ENCODE measurements around the gene CTNND2.
"Not testable (repeated sequence)": the region's sequence is repeated elsewhere in the genome, so short reads cannot be mapped to it uniquely, and the experiment has no call there.

Gene CTNND2

GRCh38 chr5:11681796-11682195, 222.4 kb downstream of the CTNND2 start:
- no peak for DNase-seq (ENCODE audit: extremely low read depth in 1 of 2, low read depth in 1 of 2)

GRCh38 chr5:11679676-11680075, 224.6 kb downstream of the CTNND2 start:
- no peak for DNase-seq (ENCODE audit: extremely low read depth in 1 of 2, low read depth in 1 of 2)

GRCh38 chr5:11675184-11675583, 229.1 kb downstream of the CTNND2 start:
- DNase-seq (ENCODE audit: extremely low read depth in 1 of 2, low read depth in 1 of 2) = no peak

DNA sequence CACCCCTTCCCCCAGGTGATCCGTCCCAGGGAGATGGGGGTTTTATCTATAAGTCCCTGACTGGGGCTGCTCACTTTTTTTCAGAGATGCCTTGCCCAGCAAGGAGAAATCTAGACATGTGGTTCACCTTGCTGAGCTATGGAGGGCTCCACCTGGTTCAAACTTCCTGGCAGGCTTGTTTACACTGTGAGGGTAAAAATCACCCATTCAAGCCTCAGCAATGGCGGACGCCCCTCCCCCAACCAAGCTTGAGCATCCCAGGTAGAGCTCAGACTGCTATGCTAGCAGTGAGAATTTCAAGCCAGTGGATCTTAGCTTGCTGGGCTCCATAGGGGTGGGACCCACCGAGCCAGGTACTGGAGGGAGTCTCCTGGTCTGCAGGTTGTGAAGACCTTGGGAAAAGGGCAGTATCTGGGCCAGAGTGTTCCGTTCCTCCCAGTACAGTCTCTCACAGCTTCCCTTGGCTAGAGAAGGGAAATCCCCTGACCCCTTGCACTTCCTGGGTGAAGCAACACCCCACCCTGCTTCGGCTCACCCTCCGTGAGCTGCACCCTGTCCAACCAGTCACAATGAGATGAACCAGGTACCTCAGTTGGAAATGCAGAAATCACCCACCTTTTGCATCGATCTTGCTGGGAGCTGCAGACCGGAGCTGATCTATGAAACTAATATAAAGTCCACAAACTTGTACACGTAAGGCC, 231.7 kb downstream of the CTNND2 start:
- DNase-seq (ENCODE audit: extremely low read depth in 1 of 2, low read depth in 1 of 2) = no peak

DNA sequence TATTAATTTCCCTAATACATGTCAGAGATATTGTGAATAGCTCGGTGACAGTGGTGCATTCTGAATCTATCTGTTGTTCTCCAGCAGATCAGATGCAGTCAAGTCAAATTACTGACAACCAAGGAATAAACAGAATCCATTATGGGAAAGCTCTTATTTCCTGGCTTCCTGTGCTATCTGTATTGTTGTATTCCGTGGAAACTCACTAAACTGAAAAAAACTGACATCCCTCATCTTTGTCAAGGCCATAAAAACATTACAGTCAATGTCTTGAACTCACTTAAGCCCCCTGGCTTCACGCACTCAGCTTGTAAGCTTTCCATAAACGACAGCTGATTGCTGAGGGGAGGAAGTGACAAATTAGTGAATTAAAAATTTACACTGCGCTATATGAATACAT, 245.9 kb downstream of the CTNND2 start:
- no peak for DNase-seq (ENCODE audit: extremely low read depth in 1 of 2, low read depth in 1 of 2)

GRCh38 chr5:11656916-11657315, 247.3 kb downstream of the CTNND2 start:
- no peak for DNase-seq (ENCODE audit: extremely low read depth in 1 of 2, low read depth in 1 of 2)

DNA sequence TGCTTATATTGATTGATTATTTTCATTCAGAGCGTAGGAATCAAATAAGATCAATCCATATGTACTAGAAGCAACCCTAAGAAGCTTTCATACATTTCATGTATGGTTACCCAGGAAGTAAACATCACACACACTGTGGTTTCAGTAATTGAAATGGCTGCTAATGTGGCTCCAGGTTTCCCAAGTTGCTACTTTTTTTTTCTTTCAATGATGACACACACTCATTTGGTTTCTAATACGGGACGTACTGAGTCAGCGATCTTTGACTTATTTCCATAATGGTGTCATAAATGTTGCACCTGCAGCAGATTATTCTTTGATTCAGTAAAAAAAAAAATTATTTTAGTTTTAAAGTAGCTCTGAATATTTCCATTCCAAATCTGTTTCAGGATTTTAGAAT, 248.6 kb downstream of the CTNND2 start:
- DNase-seq (ENCODE audit: extremely low read depth in 1 of 2, low read depth in 1 of 2) = no peak

GRCh38 chr5:11650936-11651335, 253.3 kb downstream of the CTNND2 start:
- no peak for DNase-seq (ENCODE audit: extremely low read depth in 1 of 2, low read depth in 1 of 2)

- no peak for DNase-seq (ENCODE audit: extremely low read depth in 1 of 2, low read depth in 1 of 2)
These were observed 258.1 kb downstream of the CTNND2 start for GRCh38 chr5:11646141-11646540.

GRCh38 chr5:11642438-11642837, 261.8 kb downstream of the CTNND2 start:
- DNase-seq (ENCODE audit: extremely low read depth in 1 of 2, low read depth in 1 of 2) = no peak

DNA sequence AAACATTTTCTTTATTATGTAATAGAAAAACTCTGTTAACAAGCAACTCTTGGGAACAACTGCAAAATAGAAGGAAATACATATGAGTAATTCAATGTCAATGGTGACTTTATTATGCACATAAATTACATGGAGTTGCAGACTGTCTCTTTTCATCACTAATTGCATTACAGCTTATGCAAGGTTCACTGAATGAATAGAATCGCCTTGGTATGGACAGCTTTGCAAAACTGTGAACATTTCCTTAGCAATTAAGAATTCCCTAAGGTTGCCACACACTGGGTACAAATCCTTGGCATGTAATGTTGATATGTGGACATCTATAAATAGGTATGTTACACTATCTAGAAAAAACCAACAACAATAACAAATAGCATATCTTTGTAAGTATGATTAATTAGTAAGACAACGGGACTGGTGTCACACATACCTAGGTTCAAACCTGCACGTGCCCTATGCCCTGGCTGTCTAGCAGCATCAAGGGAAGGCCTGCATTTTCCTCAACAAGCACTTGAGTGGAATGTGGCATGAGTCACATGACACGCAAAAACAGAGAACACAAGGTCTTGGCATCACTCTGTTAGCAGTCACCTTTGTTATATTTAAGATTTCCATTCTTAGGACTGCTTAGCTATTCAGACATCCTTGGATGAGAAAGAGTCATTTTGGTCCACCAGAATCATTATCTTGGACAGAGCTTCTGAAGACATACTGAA, 263.9 kb downstream of the CTNND2 start:
- DNase-seq (ENCODE audit: extremely low read depth in 1 of 2, low read depth in 1 of 2) = no peak

- DNase-seq (ENCODE audit: extremely low read depth in 1 of 2, low read depth in 1 of 2) = no peak
These were observed 281.5 kb downstream of the CTNND2 start for GRCh38 chr5:11622785-11623184.

- DNase-seq (ENCODE audit: extremely low read depth in 1 of 2, low read depth in 1 of 2) = no peak
These were observed 284.1 kb downstream of the CTNND2 start for GRCh38 chr5:11620172-11620571.

GRCh38 chr5:11619339-11620024, 284.8 kb downstream of the CTNND2 start:
- no peak for DNase-seq (ENCODE audit: extremely low read depth in 1 of 2, low read depth in 1 of 2)

DNA sequence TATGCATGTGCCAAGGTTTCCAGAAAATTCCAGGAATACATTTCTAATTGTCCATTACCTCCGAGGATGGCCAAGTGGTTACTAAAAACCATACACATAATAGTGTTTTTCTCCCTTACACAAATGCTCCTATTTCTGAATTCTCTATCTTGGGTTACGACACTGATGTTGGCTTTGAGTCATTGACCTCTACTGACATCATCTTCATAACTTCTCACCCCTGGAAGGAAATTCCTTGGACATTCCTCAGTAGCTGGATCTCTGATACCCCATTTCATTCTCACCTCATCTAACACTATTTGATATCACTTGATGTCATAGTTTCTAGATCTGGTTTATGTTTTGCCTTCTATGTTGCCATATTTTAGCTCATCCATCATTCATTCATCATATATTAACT, 287.2 kb downstream of the CTNND2 start:
- DNase-seq (ENCODE audit: extremely low read depth in 1 of 2, low read depth in 1 of 2) = no peak

- not testable (repeated sequence) for DNase-seq (ENCODE audit: extremely low read depth in 1 of 2, low read depth in 1 of 2)
These were observed 287.6 kb downstream of the CTNND2 start for GRCh38 chr5:11616624-11617023.

GRCh38 chr5:11611011-11611410, 293.2 kb downstream of the CTNND2 start:
- DNase-seq (ENCODE audit: extremely low read depth in 1 of 2, low read depth in 1 of 2) = no peak

DNA sequence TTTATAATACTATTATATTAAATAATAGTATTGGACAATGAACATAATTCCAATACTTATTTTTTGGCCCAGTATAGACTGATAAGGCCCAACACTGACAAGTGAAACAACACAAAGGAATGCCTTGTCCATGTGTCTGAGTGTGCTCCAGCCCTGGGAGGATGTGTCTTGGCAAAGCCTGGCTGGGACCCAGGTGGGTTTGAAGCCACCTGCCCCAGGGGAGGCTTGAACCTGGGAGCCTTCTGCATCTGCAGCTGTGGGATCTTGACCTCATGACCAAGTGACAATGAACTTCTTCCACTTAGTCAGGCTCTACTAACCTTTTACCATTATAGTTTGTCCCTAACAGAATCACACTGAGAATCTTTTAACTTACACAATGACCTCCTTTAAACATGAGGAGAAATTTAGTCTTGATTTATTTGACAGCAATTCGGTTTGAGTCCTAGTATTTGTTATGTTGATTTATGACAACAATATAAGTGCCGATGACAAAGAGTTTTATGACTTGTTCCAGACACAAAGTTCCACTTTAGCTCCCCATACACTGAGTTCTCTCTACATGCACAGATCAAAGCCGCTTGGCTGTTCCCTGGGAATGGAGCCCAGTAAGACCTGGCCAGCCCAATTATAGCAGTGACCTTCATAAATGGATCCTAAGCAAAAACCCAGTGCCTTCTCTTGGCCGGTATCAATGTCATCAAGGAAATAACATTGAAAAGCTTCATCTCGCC, 294.5 kb downstream of the CTNND2 start:
- no peak for DNase-seq (ENCODE audit: extremely low read depth in 1 of 2, low read depth in 1 of 2)

DNA sequence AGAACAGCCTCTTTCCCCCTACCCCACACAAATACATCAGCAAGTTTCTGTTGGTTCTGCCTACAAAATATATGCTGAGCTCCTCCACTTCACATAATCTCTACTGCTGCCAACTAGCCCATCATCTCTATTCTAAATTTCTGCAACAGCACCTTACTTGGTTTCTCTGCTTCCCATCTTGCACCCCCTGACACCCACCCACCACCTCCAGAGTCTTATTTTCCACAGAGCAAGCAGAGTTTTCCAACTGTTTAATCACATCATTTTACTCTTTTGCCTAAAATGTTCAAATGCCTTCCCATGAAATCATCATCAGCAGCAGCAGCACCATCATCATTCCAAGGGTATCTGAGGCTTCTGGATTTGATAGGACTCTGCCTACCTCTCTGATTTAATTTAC, 295.7 kb downstream of the CTNND2 start:
- no peak for DNase-seq (ENCODE audit: extremely low read depth in 1 of 2, low read depth in 1 of 2)

GRCh38 chr5:11607944-11608483, 296.2 kb downstream of the CTNND2 start:
- DNase-seq (ENCODE audit: extremely low read depth in 1 of 2, low read depth in 1 of 2) = no peak

DNA sequence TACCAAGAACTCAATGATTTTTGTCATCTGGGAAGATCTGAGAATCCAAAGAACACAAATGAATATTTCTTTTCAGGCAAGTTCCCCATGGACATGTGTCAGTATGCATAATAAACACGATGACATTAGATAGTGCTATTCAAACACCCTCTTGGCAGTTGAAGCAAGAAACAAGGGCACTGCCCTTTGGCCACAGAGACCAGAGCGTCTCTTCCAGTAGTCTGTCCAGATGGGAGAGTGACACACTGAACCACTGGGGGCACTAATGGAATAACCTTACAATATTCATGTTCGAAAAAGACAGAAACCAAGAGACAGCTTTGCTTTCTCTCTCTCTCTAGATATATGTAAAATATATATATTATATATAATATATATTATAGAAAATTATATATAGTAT, 301.9 kb downstream of the CTNND2 start:
- no peak for DNase-seq (ENCODE audit: extremely low read depth in 1 of 2, low read depth in 1 of 2)
